Activated T-helper 9 cell treated with anti-CD3 and anti-CD28 coated beads, Interleukin-2, amount 50 U/mL, for 16 hours (primary cell): ENCODE measurements around the gene MEIOSIN.

ENCODE experiments used
- DNase-seq: peaks from one replicate; pipeline ENCODE4 v3.0.0-alpha.2; 2020; ENCODE audit warnings: low read depth

Gene MEIOSIN

GRCh38 chr19:45801603-45802175 is 68.5 kb downstream of the MEIOSIN start:
- no peak for DNase-seq

GRCh38 chr19:45804140-45804958 is 71.1 kb downstream of the MEIOSIN start:
- no peak for DNase-seq

GRCh38 chr19:45804959-45805230 is 71.7 kb downstream of the MEIOSIN start:
- DNase-seq: no peak

- DNase-seq: no peak
Measured at GRCh38 chr19:45805719-45806118, 72.5 kb downstream of the MEIOSIN start.

- no peak for DNase-seq
Measured at GRCh38 chr19:45809643-45810159, 76.5 kb downstream of the MEIOSIN start.

- DNase-seq: no peak
Measured at GRCh38 chr19:45812297-45812696, 79.1 kb downstream of the MEIOSIN start.
